ENCODE measurements around the gene HES4.

The HES4 gene

GRCh38 chr1:965526-966134, 34.3 kb downstream of the HES4 start:
- DNase-seq = no peak

- DNase-seq = no peak
These were observed 35.0 kb downstream of the HES4 start for GRCh38 chr1:964691-965525.

GRCh38 chr1:963746-964525, 36.0 kb downstream of the HES4 start:
- no peak for DNase-seq

GRCh38 chr1:963301-963651, 36.6 kb downstream of the HES4 start:
- DNase-seq = no peak

GRCh38 chr1:962381-963300, 37.3 kb downstream of the HES4 start:
- no peak for DNase-seq

GRCh38 chr1:961132-961669, 38.7 kb downstream of the HES4 start:
- no peak for DNase-seq

- peak; percentile 82 for DNase-seq
These were observed 39.4 kb downstream of the HES4 start, which contains the start of gene KLHL17 for GRCh38 chr1:960363-961131. TSS of gene KLHL17 (plus strand) at chr1:960584. CDS start at chr1:960694, 110 bp downstream.

GRCh38 chr1:959731-960362, 40.0 kb downstream of the HES4 start:
- no peak for DNase-seq

- DNase-seq = peak; percentile 99
These were observed 40.8 kb downstream of the HES4 start, which contains the start of gene NOC2L for GRCh38 chr1:958823-959730. TSS of gene NOC2L (minus strand) at chr1:959256. CDS start at chr1:959240, 16 bp downstream.

GRCh38 chr1:956636-957035, 43.3 kb downstream of the HES4 start:
- no peak for DNase-seq

GRCh38 chr1:955474-955873, 44.4 kb downstream of the HES4 start:
- no peak for DNase-seq

GRCh38 chr1:954927-955326, 45.0 kb downstream of the HES4 start:
- no peak for DNase-seq

GRCh38 chr1:953524-954320, 46.2 kb downstream of the HES4 start:
- no peak for DNase-seq

- no peak for DNase-seq
These were observed 47.3 kb downstream of the HES4 start for GRCh38 chr1:952603-953002.

- DNase-seq = no peak
These were observed 47.7 kb downstream of the HES4 start for GRCh38 chr1:952201-952600.

- DNase-seq = no peak
These were observed 48.5 kb downstream of the HES4 start for GRCh38 chr1:951364-951763.

GRCh38 chr1:950881-951280, 49.0 kb downstream of the HES4 start:
- DNase-seq = no peak

- DNase-seq = no peak
These were observed 49.6 kb downstream of the HES4 start for GRCh38 chr1:950268-950667.

Data from right forelimb (tissue), 1 donor.